Panc1 (cell line): ENCODE data around the gene TARS2. TPM values are rescaled to one million over a fixed set of nuclear protein-coding genes. Genes with fewer than 3 reads are reported as not detected.

Experiments
- ATAC-seq: fragments of 200-7000 bp; cut with Tn5 transposase; 2 replicates; pipeline ENCODE4 v1.9.1; 2020; ENCODE audit warnings: mild to moderate bottlenecking, moderate library complexity
- BruUV-seq: library from RNA; stranded (reverse); fragments of 400-500 nt; replicated peaks from 2 replicates; lab custom pipeline; 2021; lab: Mats Ljungman, UMichigan
- CTCF ChIA-PET: fragments of 300-600 bp; sonication (Branson Sonifier 250); formaldehyde crosslinking; loops from one replicate; lab custom pipeline; 2022; ENCODE audit warnings: antibody characterized with exemption; lab: Charles Lee
- POLR2A ChIA-PET: fragments of 300-600 bp; sonication (Branson Sonifier 250); formaldehyde crosslinking; loops from one replicate; lab custom pipeline; 2022; ENCODE audit warnings: antibody characterized with exemption; lab: Charles Lee
- DNase-seq: peaks from one replicate; pipeline ENCODE4 v3.0.0-alpha.2; 2010; ENCODE audit warnings: low read depth, low spot score
- H3K27ac ChIP-seq: 2 replicates; pipeline ENCODE4 v1.5.1; 2011; ENCODE audit warnings: mild to moderate bottlenecking, low read length, inconsistent platforms
- H3K27me3 ChIP-seq: fragments of 200-500 bp; sonication (Bioruptor generic); 2 replicates; pipeline ENCODE4 v1.6.0; 2014; ENCODE audit warnings: low read length, inconsistent platforms; ENCODE audit not compliant: control insufficient read depth, insufficient read depth
- H3K36me3 ChIP-seq: fragments of 200-500 bp; sonication (Bioruptor generic); 2 replicates; pipeline ENCODE4 v1.5.1; 2014; ENCODE audit warnings: inconsistent platforms, mild to moderate bottlenecking, low read length, moderate library complexity; ENCODE audit not compliant: control insufficient read depth, insufficient read depth
- H3K4me1 ChIP-seq: 2 replicates; pipeline ENCODE4 v1.5.1; 2011; ENCODE audit warnings: inconsistent platforms, mild to moderate bottlenecking, low read length, moderate library complexity; ENCODE audit not compliant: control insufficient read depth, insufficient read depth
- H3K4me3 ChIP-seq, 2 experiments: 2 replicates each; pipeline ENCODE4 v1.5.1; 2011 to 2012; ENCODE audit warnings: low read depth in 2 of 2, low read length in 2 of 2, mild to moderate bottlenecking in 2 of 2, inconsistent platforms in 1 of 2, moderate library complexity in 1 of 2
- H3K9me3 ChIP-seq: fragments of 200-500 bp; sonication (Bioruptor generic); 2 replicates; pipeline ENCODE4 v1.5.1; 2014; ENCODE audit warnings: low read depth, mild to moderate bottlenecking, inconsistent platforms, low read length, moderate library complexity; ENCODE audit not compliant: control insufficient read depth, insufficient read depth
- CTCF ChIP-seq: fragments of 450-650 bp; IDR thresholded peaks from 2 replicates; pipeline ENCODE4 v1.5.1; 2017; ENCODE audit warnings: mild to moderate bottlenecking
- POLR2AphosphoS5 ChIP-seq: IDR thresholded peaks from 2 replicates; pipeline ENCODE4 v1.6.1; 2012; ENCODE audit warnings: mild to moderate bottlenecking, low read depth, low read length, moderate library complexity
- REST ChIP-seq, 2 experiments: IDR thresholded peaks; 2 replicates each; pipeline ENCODE4 v1.6.1; 2011 to 2012; ENCODE audit warnings: low read depth in 2 of 2, control low read depth in 1 of 2, low read length in 1 of 2, mild to moderate bottlenecking in 1 of 2, moderate library complexity in 1 of 2; ENCODE audit not compliant: insufficient read depth in 1 of 2
- SIN3A ChIP-seq: IDR thresholded peaks from 2 replicates; pipeline ENCODE4 v1.6.1; 2012; ENCODE audit warnings: low read depth, mild to moderate bottlenecking, low read length, moderate library complexity, borderline replicate concordance; ENCODE audit not compliant: insufficient read depth
- TCF7L2 ChIP-seq: IDR thresholded peaks from 2 replicates; pipeline ENCODE4 v1.6.1; 2011; ENCODE audit warnings: mild to moderate bottlenecking, low read depth, low read length, inconsistent platforms
- in situ Hi-C: cut with HindIII; loops from 2 replicates; pipeline ENCODE4 v1.10.0; 2016; ENCODE audit warnings: low sequenced_read_pairs, low pct_unique_long_range_greater_than_20kb
- intact Hi-C: fragments of 100-400 bp; cut with micrococcal nuclease; formaldehyde crosslinking; loops from one replicate; pipeline ENCODE4 v1.10.0; 2022; ENCODE audit not compliant: unreplicated experiment
- total RNA-seq: library from RNA; stranded (reverse); gene quantifications from one replicate; pipeline ENCODE4 v1.2.1, GENCODE V29; 2021; ENCODE audit not compliant: unreplicated experiment

The TARS2 gene
- total RNA-seq, 1 experiment from 2014 or later: 28.2 TPM

- peaks cover 10% of the 10 kb centered on the region for H3K4me1 ChIP-seq
- H3K27ac ChIP-seq: no peak overlapping the region
- ATAC-seq (no peak), DNase-seq (no peak)
- intact Hi-C loops (no loop called here), in situ Hi-C loops (no loop called here)
- no peaks in the 10 kb centered on the region for H3K27me3 ChIP-seq
- TF ChIP-seq SIN3A (no peak), CTCF (no peak)
- no peaks in the 10 kb centered on the region for H3K9me3 ChIP-seq
- no peak overlapping the region for H3K4me3 ChIP-seq
- CTCF ChIA-PET: interaction anchor here (0.9 kb wide), 1 partner anchor 13 kb away, joined by 3 read pairs; no protein-coding TSS in a partner anchor
- no TSS peak for BruUV-seq
- POLR2A ChIA-PET: no interaction called here
- no peaks in the 10 kb centered on the region for H3K36me3 ChIP-seq
Measured at GRCh38 chr1:150545486-150546032, 58.3 kb downstream of the TARS2 start.

- intact Hi-C loops (no loop called here), in situ Hi-C loops (no loop called here)
- peaks cover 18% of the 10 kb centered on the region for H3K4me1 ChIP-seq
- H3K9me3 ChIP-seq: no peaks in the 10 kb centered on the region
- ChIA-PET CTCF (no interaction called here), POLR2A (interaction anchor here (0.7 kb wide), 1 partner anchor 14 kb away, joined by 3 read pairs; no protein-coding TSS in a partner anchor)
- no peaks in the 10 kb centered on the region for H3K27me3 ChIP-seq
- TF ChIP-seq POLR2AphosphoS5 (no peak), SIN3A (no peak), TCF7L2 (no peak), REST (IDR thresholded peaks at IDR 0.05; ENCODE audit: insufficient read depth in 1 of 2, low read depth in 2 of 2, low read length in 1 of 2) (no peak), CTCF (no peak)
- ATAC-seq: no peak
- no peak for DNase-seq
- no peaks in the 10 kb centered on the region for H3K36me3 ChIP-seq
- no TSS peak for BruUV-seq
- no peak overlapping the region for H3K4me3 ChIP-seq
- no peak overlapping the region for H3K27ac ChIP-seq
Measured at GRCh38 chr1:150546294-150546937, 59.2 kb downstream of the TARS2 start.
